ENCODE results near the gene NATD1.

NATD1 gene

GRCh38 chr17:21275047-21275578 lies 21.9 kb upstream of the NATD1 start:
- DNase-seq, result no peak

- peak; percentile 54 for DNase-seq
These were observed 19.9 kb upstream of the NATD1 start for GRCh38 chr17:21272881-21273792.

GRCh38 chr17:21272250-21272649 lies 19.0 kb upstream of the NATD1 start:
- DNase-seq, result no peak

- DNase-seq, result no peak
These were observed 18.4 kb upstream of the NATD1 start for GRCh38 chr17:21271454-21272183.

- DNase-seq, result peak; percentile 45
These were observed 16.2 kb upstream of the NATD1 start for GRCh38 chr17:21269394-21269793.

- DNase-seq, result peak; percentile 68
These were observed 15.5 kb upstream of the NATD1 start for GRCh38 chr17:21268596-21269188.

GRCh38 chr17:21263376-21263775 lies 10.2 kb upstream of the NATD1 start:
- DNase-seq, result no peak

GRCh38 chr17:21262259-21262993 lies 9.2 kb upstream of the NATD1 start:
- DNase-seq, result peak; percentile 56

GRCh38 chr17:21258593-21258992 lies 5.4 kb upstream of the NATD1 start:
- no peak for DNase-seq

GRCh38 chr17:21253646-21254441 lies 634 bp upstream of the NATD1 start:
- DNase-seq, result no peak

- no peak for DNase-seq
These were observed 868 bp downstream of the NATD1 start for GRCh38 chr17:21252289-21252795.

- DNase-seq, result no peak
These were observed 1.7 kb downstream of the NATD1 start for GRCh38 chr17:21251337-21252010.

GRCh38 chr17:21250854-21251253 lies 2.4 kb downstream of the NATD1 start:
- DNase-seq, result peak; percentile 57

GRCh38 chr17:21249920-21250703 lies 3.1 kb downstream of the NATD1 start:
- DNase-seq, result peak; percentile 59

GRCh38 chr17:21249086-21249795 lies 4.0 kb downstream of the NATD1 start:
- DNase-seq, result peak; percentile 58

GRCh38 chr17:21248500-21248899 lies 4.7 kb downstream of the NATD1 start:
- no peak for DNase-seq

- DNase-seq, result no peak
These were observed 5.5 kb downstream of the NATD1 start for GRCh38 chr17:21247552-21248258.

- no peak for DNase-seq
These were observed 6.5 kb downstream of the NATD1 start for GRCh38 chr17:21246698-21247097.

- no peak for DNase-seq
These were observed 7.5 kb downstream of the NATD1 start for GRCh38 chr17:21245639-21246084.

All from islet precursor cell (in vitro differentiated cells).